AG09319 (cell line): ENCODE data around the gene ZBTB9.

Experiments
- DNase-seq: peaks from one replicate; pipeline ENCODE4 v3.0.0-alpha.2; 2010; ENCODE audit warnings: low read depth; ENCODE audit errors: extremely low read depth
- CTCF ChIP-seq: IDR thresholded peaks from 2 replicates; pipeline ENCODE4 v1.5.1; 2011; ENCODE audit warnings: low read depth, mild to moderate bottlenecking, inconsistent platforms, low read length, moderate library complexity

The ZBTB9 gene

DNA sequence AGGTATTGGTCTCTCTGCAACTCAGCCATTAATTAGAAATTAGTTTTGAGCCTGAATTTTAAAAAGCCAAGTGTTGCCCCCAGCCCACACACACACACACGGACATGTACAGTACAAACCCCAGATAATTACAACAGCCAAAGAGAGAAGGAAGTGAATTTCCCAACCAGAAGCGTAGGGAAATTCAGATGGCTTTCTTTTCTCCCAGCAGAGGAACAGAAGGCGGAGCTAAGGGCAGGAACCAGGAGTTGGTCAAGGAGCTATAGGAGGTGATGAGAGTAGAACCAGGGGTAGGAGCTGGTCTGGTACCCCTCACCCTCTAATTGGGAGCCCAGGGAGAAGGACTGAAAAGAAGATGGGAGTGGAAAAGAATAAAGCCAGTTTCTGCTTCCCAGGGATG, 3.9 kb upstream of the ZBTB9 start:
- DNase-seq, result no peak
- no peak for TF ChIP-seq CTCF

- TF ChIP-seq CTCF, result no peak
- DNase-seq, result no peak
These were observed 2.8 kb upstream of the ZBTB9 start for GRCh38 chr6:33451606-33452005.

GRCh38 chr6:33452496-33452895, 1.9 kb upstream of the ZBTB9 start:
- no peak for TF ChIP-seq CTCF
- no peak for DNase-seq

- no peak for TF ChIP-seq CTCF
- no peak for DNase-seq
These were observed 875 bp upstream of the ZBTB9 start for GRCh38 chr6:33453393-33454008.

- DNase-seq, result no peak
- TF ChIP-seq CTCF, result no peak
These were observed 675 bp downstream of the ZBTB9 start for GRCh38 chr6:33455051-33455450.

DNA sequence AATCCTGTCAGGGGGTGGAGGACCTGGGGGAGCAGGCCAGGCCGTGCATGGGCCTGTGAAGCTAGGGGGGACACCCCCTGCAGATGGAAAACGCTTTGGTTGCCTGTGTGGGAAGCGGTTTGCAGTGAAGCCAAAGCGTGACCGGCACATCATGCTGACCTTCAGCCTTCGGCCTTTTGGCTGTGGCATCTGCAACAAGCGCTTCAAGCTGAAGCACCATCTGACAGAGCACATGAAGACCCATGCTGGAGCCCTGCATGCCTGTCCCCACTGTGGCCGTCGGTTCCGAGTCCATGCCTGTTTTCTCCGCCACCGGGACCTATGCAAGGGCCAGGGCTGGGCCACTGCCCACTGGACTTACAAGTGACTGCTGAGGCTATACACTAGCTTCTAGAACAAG, 1.8 kb downstream of the ZBTB9 start:
- no peak for DNase-seq
- no peak for TF ChIP-seq CTCF

GRCh38 chr6:33458676-33459075, 4.3 kb downstream of the ZBTB9 start:
- DNase-seq, result no peak
- TF ChIP-seq CTCF, result no peak
